ENCODE results near the gene SPATS1. TPM values are rescaled to one million over a fixed set of nuclear protein-coding genes. Genes with fewer than 3 reads are reported as not detected.

SPATS1 gene
- total RNA-seq, 2 donors from 2014 or later: not detected

- peaks cover 76% of the 10 kb centered on the region for H3K36me3 Mint-ChIP-seq (ENCODE audit: low read depth)
- H3K4me1 ChIP-seq (ENCODE audit: control insufficient read depth, insufficient read depth, low read length): peaks cover 10% of the 10 kb centered on the region
- H3K4me1 Mint-ChIP-seq: peaks cover 11% of the 10 kb centered on the region
- H3K27ac ChIP-seq (ENCODE audit: low read depth, low read length): no peak overlapping the region
- no peak overlapping the region for H3K9ac ChIP-seq (ENCODE audit: extremely low read depth, low read length, poor library complexity, severe bottlenecking)
- no peak for TF ChIP-seq CTCF (conservative IDR thresholded peaks at IDR 0.05)
- H3K4me3 ChIP-seq (ENCODE audit: low read length): no peak overlapping the region
- H3K27me3 Mint-ChIP-seq (ENCODE audit: insufficient read depth): no peaks in the 10 kb centered on the region
- H3K9me3 ChIP-seq (ENCODE audit: control insufficient read depth, low read length): no peaks in the 10 kb centered on the region
- DNase-seq: peak; percentile 62
- 90 to 100% methylated on average over 3 to 5 of the region's 5 CpGs for WGBS, 2 experiments (ENCODE audit: insufficient coverage in 1 of 2, insufficient read length in 1 of 2)
- H3K9me3 Mint-ChIP-seq: no peaks in the 10 kb centered on the region
- no peak overlapping the region for H3K4me3 Mint-ChIP-seq
- peak overlapping the region; percentile 69 for H3K27ac Mint-ChIP-seq
- H3K36me3 ChIP-seq (ENCODE audit: control insufficient read depth, insufficient read depth, low read length): peaks cover 78% of the 10 kb centered on the region
- H3K27me3 ChIP-seq (ENCODE audit: control insufficient read depth, insufficient read depth, low read length, poor library complexity, severe bottlenecking): no peaks in the 10 kb centered on the region
These were observed 37.2 kb upstream of the SPATS1 start for GRCh38 chr6:44305200-44305725.

GRCh38 chr6:44306710-44307109 is 35.7 kb upstream of the SPATS1 start:
- Histone ChIP-seq H3K36me3 (ENCODE audit: control insufficient read depth, insufficient read depth, low read length) (peaks cover 86% of the 10 kb centered on the region), H3K9ac (ENCODE audit: extremely low read depth, low read length, poor library complexity, severe bottlenecking) (no peak overlapping the region), H3K4me3 (ENCODE audit: low read length) (no peak overlapping the region), H3K4me1 (ENCODE audit: control insufficient read depth, insufficient read depth, low read length) (peaks cover 10% of the 10 kb centered on the region), H3K27me3 (ENCODE audit: control insufficient read depth, insufficient read depth, low read length, poor library complexity, severe bottlenecking) (no peaks in the 10 kb centered on the region), H3K9me3 (ENCODE audit: control insufficient read depth, low read length) (no peaks in the 10 kb centered on the region), H3K27ac (ENCODE audit: low read depth, low read length) (no peak overlapping the region)
- H3K27ac Mint-ChIP-seq: no peak overlapping the region
- no peak for DNase-seq
- H3K4me1 Mint-ChIP-seq: peaks cover 11% of the 10 kb centered on the region
- no peak overlapping the region for H3K4me3 Mint-ChIP-seq
- H3K27me3 Mint-ChIP-seq (ENCODE audit: insufficient read depth): no peaks in the 10 kb centered on the region
- WGBS, 2 experiments (ENCODE audit: insufficient coverage in 1 of 2, insufficient read length in 1 of 2): 94 to 97% methylated on average over 7 to 8 of the region's 8 CpGs
- H3K36me3 Mint-ChIP-seq (ENCODE audit: low read depth): peaks cover 75% of the 10 kb centered on the region
- H3K9me3 Mint-ChIP-seq: no peaks in the 10 kb centered on the region
- TF ChIP-seq CTCF (conservative IDR thresholded peaks at IDR 0.05): no peak

GRCh38 chr6:44307217-44307616 is 35.2 kb upstream of the SPATS1 start:
- Mint-ChIP-seq H3K27me3 (ENCODE audit: insufficient read depth) (no peaks in the 10 kb centered on the region), H3K4me3 (no peak overlapping the region), H3K36me3 (ENCODE audit: low read depth) (peaks cover 75% of the 10 kb centered on the region), H3K4me1 (peaks cover 16% of the 10 kb centered on the region), H3K9me3 (no peaks in the 10 kb centered on the region), H3K27ac (no peak overlapping the region)
- no peak for DNase-seq
- Histone ChIP-seq H3K4me3 (ENCODE audit: low read length) (no peak overlapping the region), H3K9me3 (ENCODE audit: control insufficient read depth, low read length) (no peaks in the 10 kb centered on the region), H3K9ac (ENCODE audit: extremely low read depth, low read length, poor library complexity, severe bottlenecking) (no peak overlapping the region), H3K27me3 (ENCODE audit: control insufficient read depth, insufficient read depth, low read length, poor library complexity, severe bottlenecking) (no peaks in the 10 kb centered on the region), H3K4me1 (ENCODE audit: control insufficient read depth, insufficient read depth, low read length) (peaks cover 10% of the 10 kb centered on the region), H3K27ac (ENCODE audit: low read depth, low read length) (no peak overlapping the region), H3K36me3 (ENCODE audit: control insufficient read depth, insufficient read depth, low read length) (peaks cover 83% of the 10 kb centered on the region)
- no peak for TF ChIP-seq CTCF (conservative IDR thresholded peaks at IDR 0.05)
- 95 to 100% methylated on average over 7 to 10 of the region's 10 CpGs for WGBS, 2 experiments (ENCODE audit: insufficient coverage in 1 of 2, insufficient read length in 1 of 2)
